DLD1 (cell line): ENCODE measurements around the gene CDHR5.
"Not testable (repeated sequence)": the region's sequence is repeated elsewhere in the genome, so short reads cannot be mapped to it uniquely, and the experiment has no call there.

Experiments
- in situ Hi-C: cut with HindIII; loops from 2 replicates; pipeline ENCODE4 v1.10.0; 2017; ENCODE audit warnings: low sequenced_read_pairs

The CDHR5 gene

DNA sequence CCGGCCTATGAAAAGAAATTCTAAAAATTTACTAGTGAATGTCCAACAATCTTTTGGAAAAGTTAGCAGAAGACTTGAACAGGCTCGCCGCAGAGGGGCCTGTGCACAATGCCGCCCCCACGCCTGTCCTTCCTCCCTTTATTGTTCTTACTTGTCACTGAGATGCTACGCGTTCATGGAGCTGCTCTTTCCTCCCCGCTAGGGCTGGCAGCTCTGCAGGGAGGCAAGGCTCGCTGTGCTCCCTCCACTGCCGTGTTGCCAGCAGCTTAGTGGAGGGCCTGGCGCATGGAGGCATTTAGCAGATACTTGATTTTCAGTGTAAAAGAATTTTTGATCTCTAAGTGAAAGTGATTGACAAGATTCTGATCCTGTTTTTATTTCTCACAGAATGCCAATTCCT, 33.8 kb downstream of the CDHR5 start:
- in situ Hi-C loops, result no loop called here

DNA sequence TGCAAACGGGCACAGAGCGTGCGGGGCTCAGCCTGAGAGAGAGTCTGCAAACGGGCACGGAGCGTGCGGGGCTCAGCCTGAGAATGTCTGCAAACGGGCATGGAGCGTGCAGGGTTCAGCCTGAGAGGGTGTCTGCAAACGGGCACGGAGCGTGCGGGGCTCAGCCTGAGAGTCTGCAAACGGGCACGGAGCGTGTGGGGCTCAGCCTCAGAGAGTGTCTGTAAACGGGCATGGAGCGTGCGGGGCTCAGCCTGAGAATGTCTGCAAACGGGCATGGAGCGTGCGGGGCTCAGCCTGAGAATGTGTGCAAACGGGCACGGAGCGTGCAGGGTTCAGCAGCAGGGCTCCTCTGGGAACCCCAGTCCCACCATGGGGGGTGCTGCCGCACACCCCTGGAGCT, 35.0 kb downstream of the CDHR5 start:
- in situ Hi-C loops, result no loop called here

DNA sequence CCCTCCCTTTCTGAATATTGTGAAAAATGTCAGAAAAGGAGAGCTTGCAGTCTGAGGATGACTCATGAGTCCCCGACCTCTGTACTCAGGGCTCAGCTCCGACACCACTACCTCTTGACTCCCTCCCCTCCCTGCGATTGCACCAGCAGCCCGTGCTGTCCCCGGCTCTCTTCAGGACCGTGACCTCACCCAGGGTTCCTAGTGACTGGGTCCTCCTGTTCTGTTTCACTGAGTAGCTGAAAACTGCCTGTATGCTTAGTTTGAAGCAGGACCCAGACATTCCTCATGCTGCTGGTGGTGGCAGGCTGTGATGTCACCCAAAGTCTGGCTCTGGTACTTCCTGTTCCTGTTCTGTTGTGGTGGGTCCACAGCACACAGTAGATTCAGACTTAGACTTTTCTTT, 36.8 kb downstream of the CDHR5 start:
- in situ Hi-C loops, result no loop called here

DNA sequence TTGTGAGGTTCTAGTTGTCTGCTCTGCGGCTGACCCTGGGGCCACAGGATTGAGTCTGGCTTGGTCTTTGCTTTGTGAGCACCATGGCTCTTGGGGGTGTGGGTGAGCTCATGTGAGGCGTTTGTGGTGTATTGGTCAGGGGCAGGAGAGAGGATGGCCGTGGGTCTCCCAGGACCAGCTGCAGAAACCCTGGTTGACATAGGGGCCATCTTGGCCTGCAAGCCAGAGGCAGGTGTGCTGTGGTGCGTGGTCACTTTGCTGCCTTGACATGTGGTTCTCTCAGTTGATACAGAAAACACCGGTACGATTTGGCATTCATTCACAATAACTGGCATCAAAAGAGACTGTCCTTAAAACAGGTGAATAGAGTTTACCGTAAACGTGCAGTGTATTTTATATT, 37.2 kb downstream of the CDHR5 start:
- in situ Hi-C loops, result no loop called here

DNA sequence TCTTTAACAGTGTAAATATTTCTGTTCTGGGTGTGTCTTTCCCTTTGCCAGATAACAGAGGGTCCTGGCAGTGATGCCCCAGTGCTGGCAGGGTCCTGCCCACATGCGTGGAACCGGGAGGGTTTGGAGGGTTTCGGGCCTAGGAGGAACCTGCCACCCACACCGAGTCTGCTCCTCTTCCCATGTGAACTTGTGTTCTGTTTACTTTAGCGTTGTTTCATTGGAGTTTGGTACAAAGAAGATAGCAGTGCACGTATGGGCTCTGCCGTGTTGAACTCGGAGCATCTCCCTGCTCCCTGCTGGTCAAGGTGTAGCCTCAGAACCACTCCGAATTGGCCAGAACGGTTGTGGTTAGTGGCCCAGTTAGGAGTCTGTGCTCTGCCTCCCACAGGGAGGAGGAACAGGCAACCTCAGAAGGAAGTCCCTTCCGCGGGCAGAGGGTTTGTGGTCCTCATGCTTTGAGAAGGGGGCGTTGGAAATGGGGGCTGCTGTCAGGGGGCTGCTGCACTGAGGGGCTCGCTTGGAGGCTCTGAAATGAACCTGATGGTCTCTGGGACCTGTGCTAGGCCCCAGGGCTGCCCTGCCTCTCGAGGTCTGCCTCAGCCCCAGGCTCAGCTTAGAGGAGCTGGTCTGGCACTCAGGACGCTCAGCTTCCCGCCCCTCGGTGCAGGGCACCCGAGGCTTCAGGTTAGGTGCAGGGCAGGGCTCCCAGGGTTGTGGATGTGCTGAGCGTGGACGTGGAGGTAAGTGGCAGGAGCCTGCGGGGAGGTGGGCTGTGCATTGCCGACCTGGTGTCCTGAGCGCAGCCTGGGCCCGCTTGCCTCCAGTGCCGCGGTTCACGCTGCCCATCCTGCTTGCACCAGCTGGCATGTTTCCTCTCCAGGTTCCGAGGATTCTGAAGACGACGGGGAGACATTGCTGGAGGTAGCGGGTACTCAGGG, 38.1 kb downstream of the CDHR5 start:
- in situ Hi-C loops, result no loop called here

DNA sequence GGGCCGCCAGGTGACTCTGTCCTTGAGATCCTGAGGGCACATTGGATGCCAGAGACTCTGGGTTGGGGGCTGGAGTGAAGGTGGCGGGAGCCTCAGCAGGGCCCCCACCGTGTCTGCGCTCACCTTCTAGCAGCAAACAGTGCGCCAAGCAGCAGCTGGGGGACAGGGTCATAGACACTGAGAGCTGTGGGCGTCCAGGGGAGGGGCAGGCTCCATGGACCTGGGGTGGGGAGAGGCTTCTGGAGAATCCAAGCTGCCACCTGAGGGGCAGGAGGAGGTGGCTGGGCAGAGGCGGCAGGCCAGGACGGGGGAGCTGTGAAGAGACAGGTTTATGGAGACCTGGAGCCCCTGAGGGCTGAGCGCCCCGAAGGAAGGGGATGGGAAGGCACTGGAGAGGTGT, 40.5 kb downstream of the CDHR5 start:
- in situ Hi-C loops, result no loop called here

DNA sequence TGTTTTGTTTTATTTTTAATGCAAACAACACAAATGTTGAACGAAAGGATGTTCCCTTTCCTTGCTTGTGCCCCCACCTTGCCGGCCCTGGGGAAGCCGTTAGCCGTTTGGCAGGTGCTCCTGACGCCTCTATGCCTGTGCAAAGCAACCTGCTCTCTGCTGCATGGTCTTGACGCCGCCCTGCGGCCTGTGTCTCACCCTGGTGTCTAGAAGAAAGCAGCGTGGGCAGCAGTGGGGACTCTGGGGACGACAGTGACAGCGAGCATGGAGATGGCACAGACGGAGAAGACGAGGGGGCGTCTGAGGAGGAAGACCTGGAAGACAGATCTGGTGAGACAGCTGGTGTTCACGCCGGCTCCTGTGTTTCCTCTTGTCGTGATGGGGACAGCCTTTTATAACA, 43.0 kb downstream of the CDHR5 start:
- in situ Hi-C loops, result no loop called here

DNA sequence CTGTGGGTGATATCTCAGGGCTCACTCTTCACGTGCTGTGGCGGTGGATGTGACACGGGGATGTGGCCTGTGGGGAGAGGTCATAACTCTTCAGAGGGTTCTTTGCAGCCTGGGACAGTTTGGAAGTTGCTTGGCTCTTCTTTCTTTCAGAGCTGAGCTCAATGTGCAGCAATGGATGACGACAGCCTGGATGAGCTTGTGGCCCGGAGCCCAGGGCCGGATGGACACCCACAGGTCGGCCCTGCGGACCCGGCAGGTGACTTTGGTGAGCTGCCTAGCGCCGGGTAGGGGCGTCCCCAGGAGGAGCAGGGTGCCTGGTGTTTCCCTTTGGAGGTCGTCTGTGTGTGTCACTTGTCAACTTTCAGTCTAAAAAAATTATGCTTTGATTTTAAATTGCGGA, 43.4 kb downstream of the CDHR5 start:
- in situ Hi-C loops, result no loop called here

DNA sequence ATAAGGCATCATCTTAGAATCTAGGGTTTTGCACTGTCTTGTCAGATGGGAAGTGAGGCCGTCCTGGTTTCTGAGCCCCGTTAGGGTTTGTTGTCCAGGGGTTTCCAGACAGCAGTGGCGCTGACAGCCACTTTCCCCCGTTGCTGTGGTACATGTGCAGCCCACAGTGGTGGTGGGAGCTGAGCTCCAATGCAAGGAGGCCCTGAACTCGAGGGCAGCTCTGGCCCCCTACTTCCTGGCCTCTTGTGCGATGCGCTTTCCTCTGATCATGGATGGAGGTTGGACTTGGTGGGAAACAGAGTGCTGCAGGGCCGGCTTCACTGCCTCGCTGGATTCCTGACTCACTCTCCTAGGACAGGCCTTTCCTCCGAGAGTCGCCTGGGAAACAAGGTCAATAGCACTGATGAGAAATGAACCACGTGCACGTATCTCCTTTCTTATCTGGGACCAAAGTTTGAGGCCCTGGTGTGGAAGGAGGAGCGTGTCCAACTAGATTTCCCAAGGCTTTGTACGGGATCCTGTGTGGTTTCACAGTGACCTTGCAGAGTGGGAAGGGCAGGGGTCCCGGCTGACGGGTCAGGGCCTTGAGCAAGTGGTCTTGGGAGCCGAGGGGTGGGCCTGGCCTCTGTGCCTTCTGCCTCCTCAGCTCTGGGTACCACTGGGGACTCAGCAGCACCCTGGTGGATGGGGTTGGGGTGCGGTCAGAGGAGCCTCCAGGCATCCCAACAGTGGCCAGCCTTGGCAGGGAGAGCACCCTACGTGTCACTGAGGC, 44.7 kb downstream of the CDHR5 start:
- in situ Hi-C loops, result no loop called here

DNA sequence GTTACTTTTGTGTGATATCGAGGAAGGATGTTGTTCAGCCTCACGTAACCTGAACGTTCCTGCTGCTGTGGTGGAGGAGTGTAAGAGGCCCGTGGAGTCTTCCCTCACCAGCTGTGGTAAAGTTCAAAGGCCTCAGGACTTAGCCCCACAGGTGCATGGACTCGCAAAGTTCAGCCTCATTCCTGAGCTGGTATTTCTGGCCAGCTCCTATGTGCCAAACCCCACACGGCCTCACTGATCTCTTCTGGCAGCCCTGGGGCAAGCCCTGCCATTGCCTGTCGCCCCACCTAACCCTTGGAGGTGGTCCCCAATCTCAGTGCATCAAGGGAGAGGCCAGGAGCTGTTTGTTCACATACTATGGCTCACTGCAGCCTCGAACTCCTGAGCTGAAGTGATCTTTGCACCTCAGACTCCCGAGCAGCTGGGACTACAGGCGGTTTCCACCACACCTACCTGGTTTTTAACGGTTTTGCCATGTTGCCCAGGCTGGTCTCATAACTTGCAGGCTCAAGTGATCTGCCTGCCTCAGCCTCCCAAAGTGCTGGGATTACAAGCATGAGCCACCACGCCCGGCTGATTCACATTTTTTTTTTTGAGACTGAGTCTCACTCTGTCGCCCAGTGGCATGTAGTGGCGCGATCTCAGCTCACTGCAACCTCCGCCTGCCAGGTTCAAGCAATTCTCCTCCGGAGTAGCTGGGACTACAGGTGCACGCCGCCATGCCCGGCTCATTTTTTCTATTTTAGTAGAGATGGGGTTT, 46.3 kb downstream of the CDHR5 start:
- in situ Hi-C loops, result no loop called here

DNA sequence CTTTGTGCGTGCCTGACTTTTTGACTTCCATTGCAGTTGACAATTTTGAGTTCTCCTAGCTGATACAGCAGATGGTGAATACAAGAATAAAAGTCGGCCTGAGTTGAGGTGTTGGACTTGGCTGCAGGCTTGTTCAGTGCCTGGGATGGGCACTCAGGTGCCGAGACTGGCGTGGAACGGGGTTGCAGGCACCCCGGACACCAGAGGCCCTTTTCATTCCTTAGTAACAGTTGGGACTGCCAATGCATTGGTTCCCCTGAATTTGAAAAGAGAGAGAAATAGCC, 47.2 kb downstream of the CDHR5 start:
- in situ Hi-C loops, result no loop called here

DNA sequence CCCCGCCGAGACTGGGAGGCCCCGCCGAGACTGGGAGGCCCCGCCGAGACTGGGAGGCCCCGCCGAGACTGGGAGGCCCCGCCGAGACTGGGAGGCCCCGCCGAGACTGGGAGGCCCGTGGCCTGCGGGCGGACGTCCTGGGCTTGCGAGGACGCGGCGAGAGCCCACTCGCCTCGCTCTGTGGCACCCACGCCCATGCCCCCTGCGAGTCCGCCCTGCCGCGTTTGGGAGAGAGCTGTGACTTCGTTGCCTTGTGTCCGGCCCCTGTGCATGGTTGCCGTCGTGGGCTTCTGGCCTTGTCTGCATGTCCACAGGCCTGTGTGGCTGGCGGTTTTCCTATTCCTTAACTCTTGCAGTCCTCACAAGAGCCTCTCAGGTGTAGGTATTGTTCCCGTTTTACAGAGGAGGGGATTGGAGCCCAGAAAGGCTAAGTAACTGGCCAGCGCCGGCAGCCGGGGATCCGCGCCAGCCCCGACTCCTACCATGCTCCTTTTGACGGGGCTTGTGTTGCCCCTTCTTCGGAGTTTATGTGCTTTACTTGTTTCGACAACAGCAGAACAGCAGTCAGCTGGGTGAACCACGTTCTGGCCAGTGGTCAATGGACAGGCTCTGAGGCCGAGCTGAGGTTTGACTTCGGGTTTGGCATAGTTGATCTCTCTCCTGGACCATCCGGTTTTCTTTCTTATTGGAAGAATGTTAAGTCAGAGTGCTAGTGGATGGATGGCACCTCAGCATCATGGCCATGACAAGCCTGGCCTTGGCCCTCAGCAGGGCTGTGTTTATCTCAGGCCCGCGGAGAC, 47.7 kb downstream of the CDHR5 start:
- in situ Hi-C loops, result no loop called here

DNA sequence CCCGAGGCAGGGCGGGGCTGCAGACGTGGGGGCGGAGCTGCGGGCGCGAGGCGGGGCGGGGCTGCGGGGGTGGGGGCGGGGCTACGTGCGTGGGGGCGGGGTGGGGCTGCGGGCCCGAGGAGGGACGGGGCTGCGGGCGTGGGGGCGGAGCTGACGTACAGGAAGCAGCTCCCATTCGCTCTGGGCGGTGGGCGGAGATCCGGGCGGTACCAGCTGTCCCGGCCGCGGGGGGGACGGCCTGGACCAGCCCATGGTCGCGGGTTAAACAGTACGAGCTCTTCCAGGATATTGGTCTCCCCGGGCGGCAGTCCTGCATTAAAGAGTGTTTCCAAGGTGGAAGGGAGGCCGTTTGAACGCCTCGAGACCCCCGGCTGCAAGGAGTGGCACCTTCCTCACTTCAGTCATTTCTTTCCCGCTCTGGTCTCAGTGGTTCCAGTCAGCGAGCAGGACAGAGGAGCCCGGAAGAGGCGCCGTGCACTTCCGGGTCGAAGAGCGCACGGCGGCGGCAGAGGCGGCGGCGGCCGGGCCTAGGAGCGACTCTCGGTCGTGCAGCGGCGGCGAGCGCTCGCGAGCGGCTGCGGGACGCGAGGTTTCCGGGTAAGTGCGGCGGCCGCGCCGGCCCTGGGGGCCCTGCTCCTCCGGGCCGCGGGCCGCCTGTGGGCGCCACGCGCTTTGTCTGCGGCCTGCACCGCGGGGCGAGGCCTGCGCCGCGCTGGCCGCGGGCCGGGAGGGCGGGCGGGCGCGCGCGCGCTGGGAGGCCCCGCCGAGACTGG, 48.6 kb downstream of the CDHR5 start, which contains the start of gene PHRF1:
Gene PHRF1, plus strand, starts transcription at position 475 of the 773 bp plus-strand sequence. CDS start 5,043 bp downstream, outside the sequence.
- in situ Hi-C loops, result no loop called here

DNA sequence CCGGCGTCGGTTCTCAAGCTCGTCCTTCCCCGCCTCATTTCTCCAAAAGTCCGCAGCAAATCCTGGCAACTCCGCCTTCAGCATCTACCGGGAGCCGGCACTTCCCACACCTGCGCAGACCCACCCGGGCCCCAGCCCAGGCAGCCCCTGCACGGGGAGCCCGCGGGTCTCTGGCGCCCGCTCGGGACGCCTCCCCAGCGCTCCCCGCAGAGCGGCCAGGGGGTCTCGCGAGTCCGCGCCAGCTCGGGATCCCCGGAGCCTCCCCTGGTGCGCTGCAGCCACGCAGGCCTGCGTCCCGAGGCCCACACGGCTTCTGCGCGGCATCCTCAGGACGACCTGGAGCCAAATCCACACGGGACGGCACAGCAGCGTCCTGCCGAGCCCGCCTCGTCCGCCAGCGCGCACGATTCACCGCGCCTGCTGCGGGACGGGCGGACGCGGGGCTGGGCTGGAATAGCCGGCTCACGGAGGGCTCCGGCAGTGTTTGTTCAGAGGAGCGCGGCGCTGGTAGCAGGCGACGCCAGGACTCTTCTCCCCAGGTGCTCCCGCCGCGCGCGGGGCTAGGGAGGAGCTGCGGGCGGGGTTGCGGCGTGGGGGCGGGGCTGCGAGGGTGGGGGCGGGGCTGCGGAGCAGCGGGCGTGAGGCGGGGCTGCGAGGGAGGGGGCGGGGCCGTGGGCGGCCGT, 49.3 kb downstream of the CDHR5 start:
- in situ Hi-C loops, result no loop called here

DNA sequence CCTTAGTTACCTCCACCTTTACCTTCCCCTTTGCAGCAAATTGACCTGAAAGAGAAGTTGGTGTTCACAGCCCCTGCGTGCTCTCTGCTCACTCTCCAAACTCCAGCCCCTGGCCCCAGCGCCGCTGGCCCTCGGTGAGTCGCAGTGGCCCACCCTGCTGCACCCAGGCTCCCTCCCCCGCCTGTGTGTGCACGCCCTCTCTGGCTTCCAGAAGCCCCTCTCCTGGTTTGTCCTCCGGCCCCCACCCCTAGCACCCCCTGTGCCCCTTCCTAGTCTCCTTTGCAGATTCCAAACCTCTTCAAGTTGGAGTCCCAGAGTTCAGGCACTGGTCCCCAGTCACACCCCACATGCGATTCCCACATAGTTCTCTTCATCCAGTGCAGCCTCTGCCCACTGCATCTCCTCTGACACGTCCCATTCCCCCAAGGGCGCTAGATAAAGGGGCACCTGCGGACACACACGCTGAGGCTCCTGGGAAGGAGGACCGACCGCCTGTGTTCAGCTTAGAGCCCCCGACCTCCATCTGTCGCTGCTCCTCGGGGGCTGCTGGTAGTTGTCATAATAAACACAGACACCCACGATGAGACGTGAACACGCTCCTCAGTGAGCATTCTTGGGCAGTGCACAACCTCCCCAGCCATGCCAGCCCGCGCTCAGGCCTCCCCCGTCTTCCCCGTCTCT, 50.0 kb downstream of the CDHR5 start:
- in situ Hi-C loops, result no loop called here

DNA sequence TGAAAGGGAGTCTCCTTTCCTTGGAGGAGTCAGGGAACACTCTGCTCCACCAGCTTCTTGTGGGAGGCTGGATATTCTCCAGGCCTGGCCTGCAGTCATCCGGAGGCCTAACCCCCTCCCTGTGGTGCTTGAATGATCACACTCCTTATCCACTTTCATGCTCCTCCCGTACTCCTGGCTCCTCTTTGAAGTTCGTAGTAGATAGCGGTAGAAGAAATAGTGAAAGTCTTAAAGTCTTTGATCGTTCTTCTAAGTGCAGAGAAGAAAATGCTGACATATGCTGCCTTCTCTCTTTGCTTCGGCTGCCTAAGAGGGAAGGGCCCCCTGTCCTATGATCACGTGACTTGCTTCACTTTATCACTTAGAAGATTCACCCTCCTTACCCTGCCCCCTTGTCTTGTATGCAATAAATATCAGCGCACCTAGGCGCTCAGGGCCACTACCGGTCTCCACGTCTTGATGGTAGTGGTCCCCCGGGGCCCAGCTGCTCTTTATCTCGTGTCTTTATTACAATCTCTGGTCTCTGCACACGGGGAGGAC, 50.7 kb downstream of the CDHR5 start:
- in situ Hi-C loops, result not testable (repeated sequence)

DNA sequence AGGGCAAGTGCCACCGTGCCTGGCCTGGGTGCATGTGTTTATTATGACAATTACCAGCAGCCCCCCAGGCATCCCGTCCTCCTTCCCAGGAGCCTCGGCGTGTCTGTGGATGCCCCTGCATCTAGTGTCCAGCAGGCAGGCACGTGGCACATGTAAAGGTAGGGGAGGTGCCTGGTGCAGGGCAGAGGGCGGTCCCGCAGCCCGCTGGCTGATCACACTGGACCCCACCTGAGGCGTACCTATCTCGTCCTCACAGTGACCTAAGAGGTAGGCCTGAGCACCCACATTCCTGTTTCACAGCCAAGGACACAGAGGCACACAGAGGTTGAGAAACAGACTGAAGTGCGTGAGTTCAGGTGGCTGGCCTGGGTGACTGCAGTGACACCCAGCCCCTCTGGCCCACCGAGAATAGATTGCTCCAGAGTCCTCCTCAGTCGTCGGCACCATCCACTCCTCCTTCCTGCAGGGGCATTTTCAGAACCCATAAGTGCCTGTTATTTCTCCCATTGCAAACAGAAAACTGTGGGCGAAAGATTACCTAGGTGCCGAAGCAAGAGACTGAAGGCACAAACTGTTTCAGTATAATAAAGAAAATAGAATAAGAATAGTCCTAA, 51.5 kb downstream of the CDHR5 start:
- in situ Hi-C loops, result no loop called here

DNA sequence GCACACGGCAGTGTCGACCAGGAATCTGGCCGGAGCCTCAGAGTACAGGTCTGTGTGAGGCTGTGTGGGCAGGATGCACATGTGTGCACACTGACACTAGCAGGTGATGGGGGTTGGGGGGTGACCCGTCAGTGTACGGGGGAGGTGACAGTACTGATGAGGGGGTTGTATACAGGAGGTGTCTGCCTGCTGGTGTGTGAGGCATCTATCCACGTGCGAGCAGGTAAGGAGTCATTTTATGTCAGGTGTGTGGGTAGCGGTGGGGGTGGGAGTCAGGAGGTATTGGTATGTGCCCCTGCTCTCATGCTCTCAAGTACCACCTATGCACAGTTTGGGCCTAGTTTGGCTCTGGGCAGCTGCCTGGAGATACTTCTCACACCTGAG, 53.0 kb downstream of the CDHR5 start:
- in situ Hi-C loops, result no loop called here
